H1 (cell line): ENCODE results near the gene MAPK13.

Experiments
- KDM1A ChIP-seq: fragments of 200-600, 300-600 bp; sonication (generic); IDR thresholded peaks from 2 replicates; pipeline ENCODE4 v1.7.1; 2016; ENCODE audit warnings: mild to moderate bottlenecking, low read length, borderline replicate concordance
- KDM4A ChIP-seq: IDR thresholded peaks from one replicate; pipeline ENCODE4 v1.7.1; 2012; ENCODE audit warnings: low read depth, mild to moderate bottlenecking, moderate library complexity, low read length, inconsistent platforms; ENCODE audit not compliant: severe bottlenecking
- POLR2A ChIP-seq, 2 experiments: IDR thresholded peaks; 1 replicate in 1 of 2; 2 replicates in 1 of 2; pipeline ENCODE4 v1.6.1; 2011; ENCODE audit warnings: low read depth in 2 of 2, low read length in 2 of 2, mild to moderate bottlenecking in 2 of 2; ENCODE audit errors: control extremely low read depth in 1 of 2
- RFX5 ChIP-seq: IDR thresholded peaks from 2 replicates; pipeline ENCODE4 v1.6.1; 2011; ENCODE audit warnings: low read depth, low read length, improper control_type of control experiment, borderline replicate concordance
- RXRA ChIP-seq: IDR thresholded peaks from 2 replicates; pipeline ENCODE4 v1.6.1; 2011; ENCODE audit warnings: low read depth, mild to moderate bottlenecking, low read length, moderate library complexity; ENCODE audit not compliant: insufficient read depth
- SIRT6 ChIP-seq: IDR thresholded peaks from one replicate; pipeline ENCODE4 v1.7.1; 2012; ENCODE audit warnings: low read length, inconsistent platforms
- SP1 ChIP-seq: IDR thresholded peaks from 2 replicates; pipeline ENCODE4 v1.6.1; 2011; ENCODE audit warnings: low read depth, low read length
- SP4 ChIP-seq: IDR thresholded peaks from 2 replicates; pipeline ENCODE4 v1.6.1; 2012; ENCODE audit warnings: low read length, inconsistent platforms
- TEAD4 ChIP-seq: IDR thresholded peaks from 2 replicates; pipeline ENCODE4 v1.6.1; 2012; ENCODE audit warnings: low read depth, low read length, inconsistent platforms, mixed read lengths
- YY1 ChIP-seq: IDR thresholded peaks from 2 replicates; pipeline ENCODE4 v1.6.1; 2011; ENCODE audit warnings: low read depth, mild to moderate bottlenecking, low read length
- TF ChIP-seq, protein P1 (sequence below), 3 experiments: IDR thresholded peaks; 1 replicate in 2 of 3; 2 replicates in 1 of 3; pipeline versions ENCODE4 v1.5.1 to v1.6.1; 2011; ENCODE audit warnings: low read length in 3 of 3, mild to moderate bottlenecking in 3 of 3, inconsistent platforms in 2 of 3, low read depth in 1 of 3, moderate library complexity in 1 of 3; ENCODE audit not compliant: insufficient read depth in 1 of 3; ENCODE audit errors: control extremely low read depth in 1 of 3
- TF ChIP-seq, protein P2 (sequence below): IDR thresholded peaks from 2 replicates; pipeline ENCODE4 v1.6.1; 2011; ENCODE audit warnings: low read depth, mild to moderate bottlenecking, low read length; ENCODE audit not compliant: insufficient read depth

DNA sequence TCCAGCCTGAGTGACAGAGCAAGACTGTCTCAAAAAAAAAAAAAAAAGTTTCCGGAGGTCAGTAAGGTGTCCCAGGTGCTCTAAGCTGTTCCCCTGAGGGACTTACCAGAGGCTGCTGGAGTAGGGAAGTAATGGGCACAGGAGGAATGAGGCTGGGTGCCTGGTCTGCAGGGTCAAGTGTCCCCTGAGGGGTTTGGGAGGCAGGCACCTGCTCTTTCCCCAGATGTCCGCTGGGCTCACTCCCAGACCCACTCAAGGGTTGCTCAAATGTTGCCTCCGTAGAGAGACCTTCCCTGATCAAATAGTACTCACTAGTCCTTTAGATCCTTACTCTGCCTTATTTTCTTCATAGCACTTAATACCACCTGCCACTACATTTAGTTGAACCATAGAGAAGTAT is 5.4 kb upstream of the MAPK13 start:
- TF ChIP-seq, protein P1, sequence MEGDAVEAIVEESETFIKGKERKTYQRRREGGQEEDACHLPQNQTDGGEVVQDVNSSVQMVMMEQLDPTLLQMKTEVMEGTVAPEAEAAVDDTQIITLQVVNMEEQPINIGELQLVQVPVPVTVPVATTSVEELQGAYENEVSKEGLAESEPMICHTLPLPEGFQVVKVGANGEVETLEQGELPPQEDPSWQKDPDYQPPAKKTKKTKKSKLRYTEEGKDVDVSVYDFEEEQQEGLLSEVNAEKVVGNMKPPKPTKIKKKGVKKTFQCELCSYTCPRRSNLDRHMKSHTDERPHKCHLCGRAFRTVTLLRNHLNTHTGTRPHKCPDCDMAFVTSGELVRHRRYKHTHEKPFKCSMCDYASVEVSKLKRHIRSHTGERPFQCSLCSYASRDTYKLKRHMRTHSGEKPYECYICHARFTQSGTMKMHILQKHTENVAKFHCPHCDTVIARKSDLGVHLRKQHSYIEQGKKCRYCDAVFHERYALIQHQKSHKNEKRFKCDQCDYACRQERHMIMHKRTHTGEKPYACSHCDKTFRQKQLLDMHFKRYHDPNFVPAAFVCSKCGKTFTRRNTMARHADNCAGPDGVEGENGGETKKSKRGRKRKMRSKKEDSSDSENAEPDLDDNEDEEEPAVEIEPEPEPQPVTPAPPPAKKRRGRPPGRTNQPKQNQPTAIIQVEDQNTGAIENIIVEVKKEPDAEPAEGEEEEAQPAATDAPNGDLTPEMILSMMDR (IDR thresholded peaks at IDR 0.05; ENCODE audit: control extremely low read depth in 1 of 3, insufficient read depth in 1 of 3, low read depth in 1 of 3, low read length in 3 of 3), result no peak
- TF ChIP-seq SP4 (no peak), RXRA (no peak), SP1 (no peak), RFX5 (no peak), POLR2A (IDR thresholded peaks at IDR 0.05; ENCODE audit: control extremely low read depth in 1 of 2, low read depth in 2 of 2, low read length in 2 of 2) (no peak), KDM1A (no peak), TEAD4 (no peak), SIRT6 (no peak), YY1 (no peak), KDM4A (no peak)
- TF ChIP-seq, protein P2, sequence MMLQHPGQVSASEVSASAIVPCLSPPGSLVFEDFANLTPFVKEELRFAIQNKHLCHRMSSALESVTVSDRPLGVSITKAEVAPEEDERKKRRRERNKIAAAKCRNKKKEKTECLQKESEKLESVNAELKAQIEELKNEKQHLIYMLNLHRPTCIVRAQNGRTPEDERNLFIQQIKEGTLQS, result no peak
